Testis (tissue), 3 donors: ENCODE data around the gene CAPN5. TPM values are rescaled to one million over a fixed set of nuclear protein-coding genes. Genes with fewer than 3 reads are reported as not detected.

Experiments used
- DNase-seq: peaks from one replicate; pipeline ENCODE4 v3.0.0-alpha.2; 2019
- H3K27ac ChIP-seq, 2 donors: fragments of 200-600 bp; sonication (generic); one replicate each; pipeline ENCODE4 v1.5.1; 2019
- H3K27me3 ChIP-seq: fragments of 200-600 bp; sonication (generic); one replicate; pipeline ENCODE4 v1.5.1; 2019
- H3K36me3 ChIP-seq: fragments of 200-600 bp; sonication (generic); one replicate; pipeline ENCODE4 v1.5.1; 2017; ENCODE audit warnings: low read depth; ENCODE audit errors: missing control alignments
- H3K4me1 ChIP-seq: fragments of 200-600 bp; sonication (generic); one replicate; pipeline ENCODE4 v1.5.1; 2019
- H3K4me3 ChIP-seq, 2 donors: fragments of 200-600 bp; sonication (generic); one replicate each; pipeline ENCODE4 v1.5.1; 2017 to 2019
- H3K9me3 ChIP-seq: fragments of 200-600 bp; sonication (generic); one replicate; pipeline ENCODE4 v1.5.1; 2017
- CTCF ChIP-seq, 3 experiments: fragments of 450-650 bp in 2 of 3; fragments of 200-600 bp in 1 of 3; sonication (generic) in 1 of 3; IDR thresholded peaks; one replicate each; pipeline ENCODE4 v1.5.1; 2016 to 2019; ENCODE audit warnings: antibody characterized with exemption in 3 of 3, mild to moderate bottlenecking in 2 of 3, moderate library complexity in 1 of 3
- POLR2A ChIP-seq: fragments of 450-650 bp; IDR thresholded peaks from one replicate; pipeline ENCODE4 v1.6.1; 2017; ENCODE audit warnings: antibody characterized with exemption, mild to moderate bottlenecking, moderate library complexity
- WGBS, 2 donors: methylation state at CpG; one replicate each; pipeline ENCODE4 v1.1.5; 2018; 5-methylcytosine and 5-hydroxymethylcytosine counted together
- intact Hi-C: fragments of 100-400 bp; cut with DNase I; formaldehyde crosslinking; loops from one replicate; pipeline ENCODE4 v1.15.1; 2023; ENCODE audit warnings: low total_unique reads
- polyA plus RNA-seq: library from polyadenylated mRNA; stranded (reverse); fragments of 350-450 nt; fragmentation: Illumina TruSeq; extraction: RNeasy Lipid Tissue Mini Kit (QIAGEN cat#74804); gene quantifications from one replicate; pipeline ENCODE4 v1.2.3, GENCODE V29; 2014; ENCODE audit warnings: low read depth, low replicate concordance; ENCODE audit not compliant: insufficient read depth
- total RNA-seq, 2 donors: library from RNA; depleted of rRNA; stranded (reverse); fragments of >200 nt; gene quantifications; one replicate each; pipeline ENCODE4 v1.2.3, GENCODE V29; 2016

The CAPN5 gene
- total and polyA plus RNA-seq, 3 donors from 2014 or later = 62.3 to 116 (median 102) TPM

GRCh38 chr11:77155082-77155475 lies 88.3 kb downstream of the CAPN5 start:
- no peak for DNase-seq
- H3K27ac ChIP-seq = no peak overlapping the region
- peaks cover 36% of the 10 kb centered on the region for H3K4me1 ChIP-seq
- H3K36me3 ChIP-seq = no peaks in the 10 kb centered on the region
- 60 to 85% methylated on average over 2 to 4 of the region's 4 CpGs for WGBS, 2 donors
- H3K27me3 ChIP-seq = no peaks in the 10 kb centered on the region
- no peak overlapping the region for H3K4me3 ChIP-seq
- no peak for TF ChIP-seq POLR2A
- TF ChIP-seq CTCF (IDR thresholded peaks at IDR 0.05) = no peak
- no peaks in the 10 kb centered on the region for H3K9me3 ChIP-seq
- intact Hi-C loops = no loop called here

GRCh38 chr11:77155556-77156130 lies 88.9 kb downstream of the CAPN5 start:
- intact Hi-C loops = no loop called here
- no peak for TF ChIP-seq POLR2A
- TF ChIP-seq CTCF (IDR thresholded peaks at IDR 0.05) = no peak

GRCh38 chr11:77156396-77157195 lies 89.8 kb downstream of the CAPN5 start:
- Histone ChIP-seq H3K27me3 (no peaks in the 10 kb centered on the region), H3K4me1 (peaks cover 32% of the 10 kb centered on the region), H3K4me3 (no peak overlapping the region), H3K27ac (no peak overlapping the region), H3K36me3 (no peaks in the 10 kb centered on the region), H3K9me3 (no peaks in the 10 kb centered on the region)
- 89 to 92% methylated on average over 20 to 26 of the region's 26 CpGs for WGBS, 2 donors
- TF ChIP-seq CTCF (IDR thresholded peaks at IDR 0.05) = no peak
- no peak for TF ChIP-seq POLR2A
- DNase-seq = no peak
- intact Hi-C loops = no loop called here

More at GRCh38 chr11:77155556-77156130, 88.9 kb downstream of the CAPN5 start:
- H3K36me3 ChIP-seq = no peaks in the 10 kb centered on the region
- no peak overlapping the region for H3K27ac ChIP-seq
- no peak for DNase-seq
- 86 to 94% methylated on average over 12 to 13 of the region's 13 CpGs for WGBS, 2 donors
- H3K27me3 ChIP-seq = no peaks in the 10 kb centered on the region
- H3K9me3 ChIP-seq = no peaks in the 10 kb centered on the region
- H3K4me3 ChIP-seq = no peak overlapping the region
- H3K4me1 ChIP-seq = peaks cover 36% of the 10 kb centered on the region

- Histone ChIP-seq H3K4me1 (peaks cover 19% of the 10 kb centered on the region), H3K27ac (no peak overlapping the region), H3K9me3 (no peaks in the 10 kb centered on the region), H3K27me3 (no peaks in the 10 kb centered on the region), H3K36me3 (no peaks in the 10 kb centered on the region), H3K4me3 (no peak overlapping the region)
- TF ChIP-seq CTCF (IDR thresholded peaks at IDR 0.05) = no peak
- no peak for TF ChIP-seq POLR2A
- intact Hi-C loops = no loop called here
- 92 to 93% methylated on average over 15 to 19 of the region's 19 CpGs for WGBS, 2 donors
- no peak for DNase-seq
Measured at GRCh38 chr11:77158041-77158695, 91.4 kb downstream of the CAPN5 start.
